ENCODE measurements around the gene SNAPC4. TPM values are rescaled to one million over a fixed set of nuclear protein-coding genes. Genes with fewer than 3 reads are reported as not detected.

Gene SNAPC4
- total and polyA plus RNA-seq, 9 of the 15 experiments (the other 6 are each of a cell fraction or from before 2014, with no cell fraction given) = 0.21 to 21.8 (median 8.8) TPM

- TF ChIP-seq MGA (IDR thresholded peaks at IDR 0.05) = peak; percentile 38; the same call in 1 of the 2 replicates
- peak in 1 of 2 experiments; percentile 65 for TF ChIP-seq E2F6 (IDR thresholded peaks at IDR 0.05; ENCODE audit: borderline replicate concordance in 1 of 2, extremely low read depth in 1 of 2, insufficient read depth in 1 of 2, insufficient read length in 1 of 2, low read depth in 1 of 2, low read length in 1 of 2, poor library complexity in 1 of 2, severe bottlenecking in 1 of 2)
- TF ChIP-seq FOXO4 (CRISPR knock-in tag; IDR thresholded peaks at IDR 0.05) = no peak
- no peak for TF ChIP-seq NR4A1 (CRISPR knock-in tag; IDR thresholded peaks at IDR 0.05)
- TF ChIP-seq NR4A1 (tag; IDR thresholded peaks at IDR 0.05) = no peak
- TF ChIP-seq DEAF1 (CRISPR knock-in tag; IDR thresholded peaks at IDR 0.05) = 0 out of 2 replicates have a peak, but pooled peaks have one; percentile 47
- TF ChIP-seq ZNF133 (CRISPR knock-in tag; IDR thresholded peaks at IDR 0.05) = no peak
- TF ChIP-seq RBM22 (IDR thresholded peaks at IDR 0.05; ENCODE audit: low read depth, low read length, poor library complexity, severe bottlenecking) = peak; percentile 88
- TF ChIP-seq TARDBP (IDR thresholded peaks at IDR 0.05) = no peak
- TF ChIP-seq TCF7 (IDR thresholded peaks at IDR 0.05; ENCODE audit: borderline replicate concordance) = peak; percentile 68; the same call in 1 of the 2 replicates
Measured at GRCh38 chr9:136400038-136400834, at the start of gene SNAPC4 (continued).
